Left colon (tissue), 2 donors: ENCODE measurements around the gene IGSF3. TPM values are rescaled to one million over a fixed set of nuclear protein-coding genes. Genes with fewer than 3 reads are reported as not detected.
A peak's percentile ranks its signal among the peaks of the same experiment; 100 is the strongest.
"Not testable (repeated sequence)": the region's sequence is repeated elsewhere in the genome, so short reads cannot be mapped to it uniquely, and the experiment has no call there.

Experiments used
- ATAC-seq: fragments of 200-7000 bp; cut with Tn5 transposase; one replicate; pipeline ENCODE4 v1.9.1; 2020; ENCODE audit warnings: mild to moderate bottlenecking, moderate library complexity
- DNase-seq, 2 donors: peaks; one replicate each; pipeline ENCODE4 v3.0.0-alpha.2; 2020
- intact Hi-C, 2 donors: fragments of 100-400 bp; cut with DNase I in 1 of 2; cut with micrococcal nuclease in 1 of 2; formaldehyde crosslinking; loops; one replicate each; pipeline versions ENCODE4 v1.11.2 to v1.14.0; 2022; cut with DNase I, micrococcal nuclease
- total RNA-seq, 2 donors: library from RNA; stranded (reverse); fragmentation: NEBNext Ultra II Directional; extraction: Animal tissue kit (Norgen Biotek cat#: 25700); gene quantifications; one replicate each; pipeline ENCODE4 v1.2.1, GENCODE V29; 2021
- donor health status: DM: no; HTN: no; CAD: no.
- donor health status: DM: yes; HTN: yes; CAD: no.

The IGSF3 gene
- total RNA-seq, 2 donors from 2014 or later = 27.5 to 29.8 TPM

GRCh38 chr1:116572099-116572498 lies 95.4 kb downstream of the IGSF3 start:
- ATAC-seq (no peak), DNase-seq (no peak)
- intact Hi-C loops = no loop called here

DNA sequence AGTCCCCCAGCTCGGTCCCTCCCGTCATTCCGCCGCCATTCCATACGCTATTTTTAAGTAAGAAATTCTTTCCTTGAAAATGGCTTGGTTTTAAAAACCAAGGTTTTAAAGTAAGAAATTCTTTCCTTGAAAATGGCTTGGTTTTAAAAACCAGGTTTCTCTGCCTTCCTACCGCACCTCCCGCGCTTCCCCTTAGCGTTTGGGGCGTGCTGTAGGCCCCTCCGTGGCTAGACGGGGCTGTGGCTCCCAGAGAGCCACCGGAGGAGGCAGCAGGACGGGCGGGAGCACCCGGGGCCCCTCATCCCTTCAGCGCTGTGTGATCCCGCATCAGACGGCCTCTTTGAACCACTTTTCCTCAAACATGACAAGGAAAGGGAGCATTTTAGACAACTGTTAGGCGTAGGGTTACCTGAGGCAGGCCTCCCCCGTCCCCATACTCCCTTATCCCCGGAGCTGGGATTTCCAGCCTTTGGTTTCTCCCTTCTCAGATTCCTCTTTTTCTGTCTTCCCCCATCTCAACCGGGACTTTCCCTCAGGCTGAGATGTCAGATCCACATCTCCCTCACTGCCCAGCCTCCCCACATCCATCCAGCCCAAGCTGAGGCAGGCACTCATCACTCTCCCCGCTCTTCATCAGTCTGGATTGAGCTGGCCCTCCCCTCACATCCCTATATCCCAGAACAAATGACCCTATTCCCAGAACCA lies 96.2 kb downstream of the IGSF3 start:
- intact Hi-C loops = no loop called here
- ATAC-seq (no peak), DNase-seq (no peak)

- intact Hi-C loops = no loop called here
These were observed 96.9 kb downstream of the IGSF3 start, which contains the start of gene CD58 for GRCh38 chr1:116570358-116571214. TSS of gene CD58 (minus strand) at chr1:116571026. CDS start at chr1:116570972, 54 bp downstream.

GRCh38 chr1:116569776-116570357 lies 97.7 kb downstream of the IGSF3 start:
- peak; percentile 62 for ATAC-seq
- intact Hi-C loops = no loop called here
- peak; percentile 82 to 85 for DNase-seq

More at GRCh38 chr1:116570358-116571214, 96.9 kb downstream of the IGSF3 start, which contains the start of gene CD58:
- DNase-seq (peak; percentile 92 to 95), ATAC-seq (peak; percentile 87)

GRCh38 chr1:116569381-116569670 lies 98.2 kb downstream of the IGSF3 start:
- ATAC-seq = no peak
- DNase-seq = no peak
- intact Hi-C loops = no loop called here

DNA sequence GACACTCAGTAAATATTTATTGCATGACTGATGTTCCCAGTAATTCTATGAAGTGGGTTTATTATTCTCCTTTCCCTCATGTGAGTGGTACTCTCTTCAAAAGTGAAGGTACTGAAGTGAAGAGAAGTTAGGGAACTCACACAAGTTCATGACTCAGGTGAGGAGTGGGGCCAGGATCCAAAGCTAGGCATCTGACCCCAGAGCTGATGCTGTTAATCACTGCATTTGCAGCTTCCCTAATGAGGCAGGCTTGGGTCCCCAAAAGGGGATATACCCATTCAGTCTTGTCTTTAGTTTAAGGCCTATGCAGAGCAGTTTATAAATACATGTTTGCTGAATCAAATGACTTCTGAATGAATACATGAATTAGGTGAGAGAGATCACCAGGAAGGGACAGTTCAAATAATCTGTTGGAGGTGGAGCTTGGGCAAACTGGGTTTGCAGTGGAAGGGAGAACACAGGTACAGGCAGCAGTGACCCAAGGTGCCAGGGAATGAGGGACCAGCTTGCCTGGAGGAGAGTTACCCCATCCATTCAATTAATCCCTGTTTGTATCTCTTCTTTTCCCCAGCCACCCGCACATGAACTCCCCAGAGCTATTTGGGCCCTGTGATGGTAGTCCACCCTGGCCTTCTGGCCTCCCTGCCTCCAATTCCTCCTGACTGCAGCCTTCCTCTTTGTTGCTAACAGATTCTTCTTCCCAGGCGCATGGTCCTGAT lies 98.7 kb downstream of the IGSF3 start:
- ATAC-seq (no peak), DNase-seq (no peak)
- intact Hi-C loops = no loop called here

- no peak for DNase-seq
- intact Hi-C loops = no loop called here
- ATAC-seq = no peak
These were observed 99.5 kb downstream of the IGSF3 start for GRCh38 chr1:116567790-116568661.

DNA sequence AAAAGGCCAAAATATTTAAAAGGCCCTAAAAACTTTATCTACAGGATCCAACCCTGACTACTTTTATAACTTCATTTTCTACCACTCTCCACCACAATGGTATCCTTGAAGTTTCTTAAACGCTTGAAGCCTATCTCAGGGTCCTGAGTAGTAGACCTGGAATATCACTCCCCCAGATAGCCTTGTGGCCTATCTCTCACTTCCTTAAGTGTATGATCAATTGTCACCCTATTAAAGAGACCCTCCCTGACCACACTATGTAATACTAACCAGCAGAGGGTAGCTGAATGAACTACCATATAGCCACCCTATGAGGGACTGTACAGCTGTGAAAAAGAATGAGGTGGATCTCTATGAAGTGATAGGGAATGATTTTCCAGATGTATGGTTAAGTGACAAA lies 102.3 kb downstream of the IGSF3 start:
- no peak for ATAC-seq
- DNase-seq = no peak
- intact Hi-C loops = no loop called here

GRCh38 chr1:116564426-116564825 lies 103.1 kb downstream of the IGSF3 start:
- DNase-seq (no peak), ATAC-seq (no peak)
- intact Hi-C loops = no loop called here

- intact Hi-C loops, DNase-seq: not testable (repeated sequence)
- ATAC-seq = peak; percentile 24
These were observed 105.1 kb downstream of the IGSF3 start for GRCh38 chr1:116562465-116562864.

- intact Hi-C loops = no loop called here
- ATAC-seq (peak; percentile 62), DNase-seq (no peak)
These were observed 106.0 kb downstream of the IGSF3 start for GRCh38 chr1:116561563-116561962.

DNA sequence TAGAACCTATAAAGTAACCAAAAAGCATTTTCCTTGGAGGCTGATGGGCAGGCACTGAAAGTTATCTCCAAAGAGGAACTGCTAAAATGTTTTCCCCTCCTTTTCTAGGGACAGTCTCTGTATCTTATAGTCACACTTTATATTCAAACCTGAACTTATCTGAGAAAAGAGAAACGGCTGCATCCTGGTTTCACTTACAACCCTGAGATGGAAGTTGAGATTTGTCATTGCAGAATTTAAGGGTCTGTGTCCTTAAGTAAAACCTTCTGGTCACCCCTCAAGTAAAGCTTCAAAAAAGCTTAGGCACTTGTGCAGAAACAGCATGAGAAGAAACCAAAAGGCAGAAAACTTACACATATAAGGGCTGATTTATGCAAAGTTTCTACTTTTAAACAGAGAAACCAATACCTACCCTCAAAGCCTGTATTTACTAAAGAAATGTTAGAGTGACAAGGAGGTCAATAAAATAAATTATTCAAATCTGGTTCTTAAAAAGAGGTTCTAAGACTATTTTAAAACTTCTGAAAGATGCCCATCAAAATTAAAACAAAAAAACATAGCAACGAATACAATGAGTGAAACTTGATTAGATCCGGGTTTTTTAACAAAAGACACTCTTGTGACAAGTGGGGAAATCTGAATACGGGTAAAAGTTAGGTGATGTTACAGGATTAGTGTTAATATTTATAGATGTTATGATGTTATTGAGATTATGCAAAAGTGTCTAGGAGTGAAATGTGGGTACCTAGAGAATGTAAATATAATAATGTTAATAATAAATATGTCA lies 106.6 kb downstream of the IGSF3 start:
- intact Hi-C loops = no loop called here
- ATAC-seq (no peak), DNase-seq (no peak)

GRCh38 chr1:116559304-116559761 lies 108.2 kb downstream of the IGSF3 start:
- ATAC-seq (no peak), DNase-seq (no peak)
- intact Hi-C loops = loop anchor here in 1 of 2 donors (5.0 kb wide), 1 partner anchor 52 kb away; no protein-coding TSS in a partner anchor

- intact Hi-C loops = loop anchor here in 1 of 2 donors (5.0 kb wide), 1 partner anchor 51 kb away; no protein-coding TSS in a partner anchor
- no peak for DNase-seq
- no peak for ATAC-seq
These were observed 109.0 kb downstream of the IGSF3 start for GRCh38 chr1:116558571-116558970.

DNA sequence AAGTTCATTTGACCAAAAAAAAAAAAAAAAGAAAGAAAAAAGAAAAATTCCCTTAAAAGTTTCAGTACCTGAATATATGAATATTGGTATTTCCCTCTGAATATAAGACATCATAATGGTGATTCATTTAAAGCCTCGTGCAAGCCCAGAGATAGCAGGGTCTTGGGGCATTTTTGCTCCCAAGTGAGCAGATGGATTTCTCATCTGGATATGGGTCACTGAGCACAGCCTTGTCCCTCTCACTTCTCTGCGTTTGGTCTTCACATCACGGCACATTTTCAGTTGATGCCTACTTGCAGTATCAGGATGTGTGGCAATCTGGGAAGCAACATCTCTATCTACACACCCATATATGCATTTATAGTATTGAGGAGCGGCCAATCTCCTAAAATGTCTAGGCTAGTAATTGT lies 109.4 kb downstream of the IGSF3 start:
- DNase-seq (no peak), ATAC-seq (no peak)
- intact Hi-C loops = loop anchor here in 1 of 2 donors (5.0 kb wide), 1 partner anchor 51 kb away; no protein-coding TSS in a partner anchor

- intact Hi-C loops = loop anchor here in 1 of 2 donors (5.0 kb wide), 1 partner anchor 50 kb away; no protein-coding TSS in a partner anchor
- ATAC-seq = no peak
- DNase-seq = no peak
These were observed 110.1 kb downstream of the IGSF3 start for GRCh38 chr1:116557323-116557878.
